Natural killer cell (primary cell): ENCODE results near the gene ADGRD1. TPM values are rescaled to one million over a fixed set of nuclear protein-coding genes. Genes with fewer than 3 reads are reported as not detected.

ENCODE experiments used
- ATAC-seq, 3 donors: fragments of 150-1000 bp in 2 of 3; fragments of 200-7000 bp in 1 of 3; cut with Tn5 transposase; 1 replicate in 1 of 3; 2 replicates in 2 of 3; pipeline ENCODE4 v1.10.0; 2021; ENCODE audit warnings: mild to moderate bottlenecking in 2 of 3, moderate library complexity in 2 of 3
- DNase-seq, 2 donors: peaks; one replicate each; pipeline versions ENCODE4 v3.0.0 to v3.0.0-alpha.2; 2013 to 2021; ENCODE audit warnings: mixed read lengths in 1 of 2
- H3K27ac ChIP-seq: one replicate; pipeline ENCODE4 v1.5.1; 2013; ENCODE audit warnings: mild to moderate bottlenecking, low read length
- H3K27me3 ChIP-seq: one replicate; pipeline ENCODE4 v1.6.1; 2013; ENCODE audit warnings: low read length; ENCODE audit not compliant: control insufficient read depth, insufficient read depth
- H3K36me3 ChIP-seq: one replicate; pipeline ENCODE4 v1.6.1; 2013; ENCODE audit warnings: low read length; ENCODE audit not compliant: control insufficient read depth, insufficient read depth
- H3K4me1 ChIP-seq: one replicate; pipeline ENCODE4 v1.6.1; 2013; ENCODE audit warnings: low read length; ENCODE audit not compliant: control insufficient read depth, insufficient read depth
- H3K4me3 ChIP-seq: one replicate; pipeline ENCODE4 v1.5.1; 2013; ENCODE audit warnings: low read length
- H3K9me3 ChIP-seq: one replicate; pipeline ENCODE4 v1.6.1; 2013; ENCODE audit warnings: low read length; ENCODE audit not compliant: control insufficient read depth, insufficient read depth
- H3K27ac Mint-ChIP-seq, 2 donors: one replicate each; pipeline ENCODE4 v1.8.0; 2022; ENCODE audit warnings: mild to moderate bottlenecking in 2 of 2, mixed read lengths in 2 of 2, moderate library complexity in 1 of 2
- H3K27me3 Mint-ChIP-seq, 2 donors: one replicate each; pipeline ENCODE4 v1.8.0; 2022; ENCODE audit warnings: low read depth in 2 of 2, mixed read lengths in 2 of 2
- H3K36me3 Mint-ChIP-seq: one replicate; pipeline ENCODE4 v1.8.0; 2022; ENCODE audit warnings: mixed read lengths
- H3K4me1 Mint-ChIP-seq, 2 donors: one replicate each; pipeline ENCODE4 v1.8.0; 2022; ENCODE audit warnings: mixed read lengths in 2 of 2
- H3K4me3 Mint-ChIP-seq: one replicate; pipeline ENCODE4 v1.8.0; 2022; ENCODE audit warnings: mild to moderate bottlenecking, moderate library complexity, mixed read lengths
- H3K9me3 Mint-ChIP-seq, 2 donors: one replicate each; pipeline ENCODE4 v1.8.0; 2022; ENCODE audit warnings: mixed read lengths in 2 of 2
- WGBS: methylation state at CpG from one replicate; pipeline ENCODE4 v1.1.7; 2013; ENCODE audit warnings: missing lambda C conversion rate; ENCODE audit not compliant: insufficient coverage; 5-methylcytosine and 5-hydroxymethylcytosine counted together
- intact Hi-C: fragments of 100-400 bp; cut with micrococcal nuclease; formaldehyde crosslinking; loops from one replicate; pipeline ENCODE4 v1.14.2; 2022
- total RNA-seq, 4 donors: library from RNA; stranded (reverse); fragments of 120-200 nt in 1 of 4; gene quantifications; one replicate each; pipeline versions ENCODE4 v1.2.3 to v1.2.4, GENCODE V29; 2013 to 2022
- TF ChIP-seq, protein P1 (sequence below): fragments of 200-600 bp; IDR thresholded peaks from one replicate; pipeline ENCODE4 v1.8.0; 2022; ENCODE audit warnings: antibody characterized with exemption

ADGRD1 gene
- total RNA-seq, 3 donors from 2014 or later (not counting 1 experiment from before 2014, with no cell fraction given), result 0.50 to 3.9 (median 1.4) TPM

DNA sequence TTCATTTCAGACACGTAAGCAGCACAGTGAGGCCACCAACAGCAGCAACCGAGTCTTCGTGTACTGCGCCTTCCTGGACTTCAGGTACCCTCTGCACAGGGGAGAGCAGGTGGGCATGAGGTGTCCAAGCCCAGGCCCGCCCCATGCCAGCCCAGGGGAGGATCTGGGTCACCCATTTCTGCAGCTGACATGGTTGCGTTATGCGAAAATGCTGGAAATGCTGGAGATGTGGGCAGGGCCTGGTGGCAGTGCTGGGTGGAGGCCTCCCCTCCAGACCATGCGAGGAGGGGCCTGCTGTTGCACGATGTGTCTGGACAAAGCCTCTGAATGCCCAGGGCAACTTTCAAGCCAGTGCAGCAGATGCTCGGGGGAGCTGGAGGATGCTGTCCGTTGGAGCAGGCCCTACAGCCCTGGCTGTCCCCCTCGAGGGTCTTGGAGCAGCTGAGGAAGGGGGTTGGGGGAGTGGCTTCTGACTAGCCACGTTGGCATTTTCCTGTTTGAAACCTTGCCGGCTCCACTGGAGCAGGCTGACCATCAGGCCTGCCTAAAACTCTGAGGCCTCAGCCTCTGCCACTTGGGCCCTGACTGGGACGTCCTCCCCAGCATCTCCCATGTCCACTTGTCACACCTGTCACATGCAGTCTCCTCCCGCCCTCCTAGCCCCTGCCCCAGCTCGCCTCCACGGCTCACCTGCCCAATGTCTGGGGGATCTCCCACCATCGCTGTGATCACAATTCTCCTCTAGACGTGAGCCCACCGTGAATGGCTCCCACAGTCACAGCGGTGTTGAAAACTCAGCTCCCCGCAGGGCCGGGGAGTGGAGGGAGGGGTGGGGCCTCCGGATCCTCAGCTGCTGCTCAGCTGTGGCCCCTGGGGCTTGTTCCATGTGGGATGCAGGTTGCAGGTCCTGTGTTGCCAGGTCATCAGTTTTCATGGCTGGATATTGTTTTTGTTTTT, 123.4 kb downstream of the ADGRD1 start:
- no peaks in the 10 kb centered on the region for H3K9me3 Mint-ChIP-seq
- no peaks in the 10 kb centered on the region for H3K4me1 Mint-ChIP-seq
- no peak for ATAC-seq
- no peak overlapping the region for H3K4me3 ChIP-seq
- H3K4me1 ChIP-seq, result no peaks in the 10 kb centered on the region
- H3K27me3 Mint-ChIP-seq, result no peaks in the 10 kb centered on the region
- no peaks in the 10 kb centered on the region for H3K36me3 Mint-ChIP-seq
- no peaks in the 10 kb centered on the region for H3K36me3 ChIP-seq
- no peak overlapping the region for H3K4me3 Mint-ChIP-seq
- H3K27me3 ChIP-seq, result no peaks in the 10 kb centered on the region
- intact Hi-C loops, result no loop called here
- H3K27ac Mint-ChIP-seq, result no peak overlapping the region
- TF ChIP-seq, protein P1, sequence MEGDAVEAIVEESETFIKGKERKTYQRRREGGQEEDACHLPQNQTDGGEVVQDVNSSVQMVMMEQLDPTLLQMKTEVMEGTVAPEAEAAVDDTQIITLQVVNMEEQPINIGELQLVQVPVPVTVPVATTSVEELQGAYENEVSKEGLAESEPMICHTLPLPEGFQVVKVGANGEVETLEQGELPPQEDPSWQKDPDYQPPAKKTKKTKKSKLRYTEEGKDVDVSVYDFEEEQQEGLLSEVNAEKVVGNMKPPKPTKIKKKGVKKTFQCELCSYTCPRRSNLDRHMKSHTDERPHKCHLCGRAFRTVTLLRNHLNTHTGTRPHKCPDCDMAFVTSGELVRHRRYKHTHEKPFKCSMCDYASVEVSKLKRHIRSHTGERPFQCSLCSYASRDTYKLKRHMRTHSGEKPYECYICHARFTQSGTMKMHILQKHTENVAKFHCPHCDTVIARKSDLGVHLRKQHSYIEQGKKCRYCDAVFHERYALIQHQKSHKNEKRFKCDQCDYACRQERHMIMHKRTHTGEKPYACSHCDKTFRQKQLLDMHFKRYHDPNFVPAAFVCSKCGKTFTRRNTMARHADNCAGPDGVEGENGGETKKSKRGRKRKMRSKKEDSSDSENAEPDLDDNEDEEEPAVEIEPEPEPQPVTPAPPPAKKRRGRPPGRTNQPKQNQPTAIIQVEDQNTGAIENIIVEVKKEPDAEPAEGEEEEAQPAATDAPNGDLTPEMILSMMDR, result no peak
- no peak for DNase-seq
- H3K9me3 ChIP-seq, result no peaks in the 10 kb centered on the region
- H3K27ac ChIP-seq, result no peak overlapping the region
- 84% methylated on average over 25 of the region's 25 CpGs for WGBS

DNA sequence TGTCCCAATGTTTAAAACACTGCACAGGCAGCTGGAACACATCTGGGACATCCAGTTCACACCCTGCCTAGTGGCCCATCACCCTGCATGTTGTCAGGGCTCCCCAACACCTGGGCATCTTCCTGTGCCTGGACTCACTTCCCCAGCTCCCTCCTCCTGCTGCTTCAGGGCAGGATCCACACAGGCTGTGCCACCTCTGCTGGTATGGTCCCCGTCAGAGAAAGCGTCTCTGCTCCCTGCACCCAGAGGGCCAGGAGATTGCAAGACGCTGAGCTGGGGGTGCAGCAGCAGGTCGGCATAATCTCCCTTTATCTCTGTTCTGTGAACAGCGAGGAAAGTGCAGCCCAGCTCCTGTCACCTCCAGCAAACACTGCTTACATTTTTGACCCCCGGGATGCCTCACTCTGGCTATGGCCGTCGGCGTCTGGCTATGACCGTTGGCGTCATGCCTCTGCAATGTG, 124.3 kb downstream of the ADGRD1 start:
- Histone ChIP-seq H3K4me3 (no peak overlapping the region), H3K4me1 (no peaks in the 10 kb centered on the region), H3K36me3 (no peaks in the 10 kb centered on the region), H3K27me3 (no peaks in the 10 kb centered on the region), H3K9me3 (no peaks in the 10 kb centered on the region), H3K27ac (no peak overlapping the region)
- Mint-ChIP-seq H3K9me3 (no peaks in the 10 kb centered on the region), H3K27ac (no peak overlapping the region), H3K36me3 (no peaks in the 10 kb centered on the region), H3K4me1 (no peaks in the 10 kb centered on the region), H3K27me3 (no peaks in the 10 kb centered on the region), H3K4me3 (no peak overlapping the region)
- WGBS, result 85% methylated on average over 11 of the region's 11 CpGs
- no peak for DNase-seq
- ATAC-seq, result no peak
- TF ChIP-seq, protein P1, result no peak
- intact Hi-C loops, result no loop called here

DNA sequence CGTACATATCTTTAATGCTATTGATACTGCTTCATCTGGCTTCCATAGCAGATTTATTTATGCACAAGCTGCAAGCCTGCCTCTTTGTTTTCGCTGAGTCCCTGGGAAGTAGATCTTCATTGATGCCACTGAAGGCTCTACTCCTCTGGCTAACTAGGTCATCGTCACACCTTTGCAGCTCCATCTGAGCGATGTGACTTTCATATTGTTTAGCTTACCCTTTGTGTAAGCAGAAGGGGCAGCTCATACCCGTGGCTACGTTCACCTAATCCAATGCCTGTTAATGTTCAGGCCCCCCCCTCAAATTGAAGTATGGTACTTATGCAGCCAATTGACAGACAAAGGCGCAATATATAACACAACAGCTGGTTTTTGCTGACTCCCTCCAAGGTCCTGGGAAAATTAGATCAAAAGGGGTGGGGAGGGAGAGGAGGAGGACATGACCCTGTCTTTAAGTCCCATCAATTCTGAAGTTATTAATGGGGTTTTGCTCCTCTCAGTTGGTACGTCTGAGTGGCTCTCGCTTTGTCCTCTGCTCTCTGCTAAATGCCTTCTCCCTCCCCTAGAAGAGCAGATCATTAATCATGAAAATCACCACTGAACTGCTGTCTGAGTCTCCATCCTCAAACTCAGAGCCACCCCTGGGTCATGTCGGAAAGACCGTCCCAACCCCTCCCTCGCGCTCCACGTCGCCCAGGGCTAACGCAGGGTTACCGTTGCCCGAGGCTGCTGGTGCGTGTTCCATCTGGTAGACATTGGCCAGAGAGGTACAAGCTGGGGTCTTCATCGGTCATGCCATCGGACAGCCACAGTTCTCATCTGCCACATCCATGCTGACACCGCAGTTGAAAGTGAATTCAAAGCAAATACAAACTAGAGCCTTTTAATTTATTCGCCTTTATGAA, 128.8 kb downstream of the ADGRD1 start:
- ATAC-seq, result no peak
- Histone ChIP-seq H3K4me1 (no peaks in the 10 kb centered on the region), H3K27ac (no peak overlapping the region), H3K36me3 (no peaks in the 10 kb centered on the region), H3K9me3 (no peaks in the 10 kb centered on the region), H3K4me3 (no peak overlapping the region), H3K27me3 (no peaks in the 10 kb centered on the region)
- DNase-seq, result no peak
- TF ChIP-seq, protein P1, result no peak
- Mint-ChIP-seq H3K36me3 (no peaks in the 10 kb centered on the region), H3K4me3 (no peak overlapping the region), H3K27ac (no peak overlapping the region), H3K9me3 (no peaks in the 10 kb centered on the region), H3K27me3 (peaks cover 5 to 6% of the 10 kb centered on the region in 2 donors), H3K4me1 (no peaks in the 10 kb centered on the region)
- intact Hi-C loops, result no loop called here
- WGBS, result 89% methylated on average over 23 of the region's 23 CpGs
